C4-2B (cell line): ENCODE results near the gene RUNDC3A.

Experiments used
- H3K27ac ChIP-seq: fragments of 450-650 bp; 2 replicates; pipeline ENCODE4 v1.5.1; 2017
- CTCF ChIP-seq: fragments of 450-650 bp; conservative IDR thresholded peaks from 2 replicates; pipeline ENCODE4 v1.5.1; 2017; ENCODE audit warnings: mild to moderate bottlenecking
- ZFX ChIP-seq: fragments of 450-650 bp; IDR thresholded peaks from 2 replicates; pipeline ENCODE4 v1.6.1; 2017

RUNDC3A gene

GRCh38 chr17:44267818-44268490 lies 40.4 kb upstream of the RUNDC3A start, which contains the start of gene SLC4A1:
Gene SLC4A1 (minus strand): TSS chr17:44268135. CDS start chr17:44262866, 5,269 bp downstream.
- H3K27ac ChIP-seq: peak within 1 kb of the TSS; percentile 62
- TF ChIP-seq ZFX (no peak), CTCF (no peak)

- H3K27ac ChIP-seq: peak overlapping the region; percentile 62
- TF ChIP-seq ZFX (no peak), CTCF (no peak)
Measured at GRCh38 chr17:44268709-44269534, 39.5 kb upstream of the RUNDC3A start.

GRCh38 chr17:44269535-44270240 lies 38.7 kb upstream of the RUNDC3A start:
- peak overlapping the region; percentile 62 for H3K27ac ChIP-seq
- TF ChIP-seq CTCF (no peak), ZFX (no peak)

GRCh38 chr17:44272321-44272951 lies 36.0 kb upstream of the RUNDC3A start:
- TF ChIP-seq CTCF (no peak), ZFX (no peak)
- no peak overlapping the region for H3K27ac ChIP-seq

- no peak overlapping the region for H3K27ac ChIP-seq
- TF ChIP-seq ZFX: no peak
- TF ChIP-seq CTCF: no peak
Measured at GRCh38 chr17:44272954-44273353, 35.4 kb upstream of the RUNDC3A start.

- H3K27ac ChIP-seq: no peak overlapping the region
- TF ChIP-seq ZFX (no peak), CTCF (no peak)
Measured at GRCh38 chr17:44273607-44274006, 34.8 kb upstream of the RUNDC3A start.
